H9 (cell line): Measurements from ENCODE around the gene WDR27. TPM values are rescaled to one million over a fixed set of nuclear protein-coding genes. Genes with fewer than 3 reads are reported as not detected.

Experiments
- DNase-seq: peaks from one replicate; pipeline ENCODE4 v3.0.0-alpha.2; 2017
- H2AFZ ChIP-seq: one replicate; pipeline ENCODE4 v1.6.1; 2013; ENCODE audit warnings: mild to moderate bottlenecking, low read length, control low read depth, moderate library complexity
- H2AK5ac ChIP-seq: 2 replicates; pipeline ENCODE4 v1.6.1; 2013; ENCODE audit warnings: low read length, control low read depth, mixed read lengths; ENCODE audit not compliant: insufficient read length
- H2BK120ac ChIP-seq: one replicate; pipeline ENCODE4 v1.6.1; 2013; ENCODE audit warnings: low read depth, mild to moderate bottlenecking, low read length, control low read depth, inconsistent platforms; ENCODE audit not compliant: poor library complexity, severe bottlenecking
- H2BK12ac ChIP-seq: 2 replicates; pipeline ENCODE4 v1.6.1; 2013; ENCODE audit warnings: low read length, control low read depth, mixed read lengths, low read depth; ENCODE audit not compliant: insufficient read length
- H2BK15ac ChIP-seq: 2 replicates; pipeline ENCODE4 v1.6.1; 2013; ENCODE audit warnings: low read depth, low read length, control low read depth
- H2BK20ac ChIP-seq: one replicate; pipeline ENCODE4 v1.6.1; 2013; ENCODE audit warnings: low read depth, mild to moderate bottlenecking, low read length, control low read depth, inconsistent platforms; ENCODE audit not compliant: poor library complexity, severe bottlenecking
- H2BK5ac ChIP-seq: 2 replicates; pipeline ENCODE4 v1.6.1; 2013; ENCODE audit warnings: low read length, control low read depth, mixed read lengths; ENCODE audit not compliant: insufficient read length
- H3K14ac ChIP-seq: 2 replicates; pipeline ENCODE4 v1.6.1; 2013; ENCODE audit warnings: low read length, control low read depth; ENCODE audit not compliant: insufficient read depth
- H3K18ac ChIP-seq: 2 replicates; pipeline ENCODE4 v1.6.1; 2013; ENCODE audit warnings: low read depth, mild to moderate bottlenecking, mixed read lengths, low read length, control low read depth; ENCODE audit not compliant: insufficient read length
- H3K23ac ChIP-seq: 2 replicates; pipeline ENCODE4 v1.6.1; 2013; ENCODE audit warnings: low read length, control low read depth, mixed read lengths, low read depth; ENCODE audit not compliant: insufficient read length
- H3K23me2 ChIP-seq: 2 replicates; pipeline ENCODE4 v1.6.1; 2013; ENCODE audit warnings: low read depth, mild to moderate bottlenecking, mixed read lengths, low read length, control low read depth; ENCODE audit not compliant: insufficient read length, poor library complexity, severe bottlenecking
- H3K27ac ChIP-seq: 2 replicates; pipeline ENCODE4 v1.5.1; 2013; ENCODE audit warnings: low read length, control low read depth, mixed read lengths, low read depth; ENCODE audit not compliant: insufficient read length
- H3K27me3 ChIP-seq: 2 replicates; pipeline ENCODE4 v1.6.1; 2013; ENCODE audit warnings: low read length, control low read depth, inconsistent platforms; ENCODE audit not compliant: insufficient read depth
- H3K4ac ChIP-seq: 2 replicates; pipeline ENCODE4 v1.6.1; 2013; ENCODE audit warnings: low read depth, mild to moderate bottlenecking, control low read depth, inconsistent platforms, low read length, moderate library complexity
- H3K4me1 ChIP-seq: 2 replicates; pipeline ENCODE4 v1.6.1; 2013; ENCODE audit warnings: low read length, control low read depth, inconsistent platforms; ENCODE audit not compliant: insufficient read depth
- H3K4me2 ChIP-seq: 2 replicates; pipeline ENCODE4 v1.6.1; 2013; ENCODE audit warnings: low read length, control low read depth, mixed read lengths; ENCODE audit not compliant: insufficient read length, insufficient read depth
- H3K56ac ChIP-seq: 2 replicates; pipeline ENCODE4 v1.6.1; 2013; ENCODE audit warnings: low read depth, mild to moderate bottlenecking, mixed read lengths, low read length, control low read depth; ENCODE audit not compliant: insufficient read length
- H3K79me1 ChIP-seq: 2 replicates; pipeline ENCODE4 v1.6.1; 2013; ENCODE audit warnings: low read depth, mild to moderate bottlenecking, moderate library complexity, low read length, control low read depth, inconsistent platforms; ENCODE audit not compliant: insufficient read depth, poor library complexity, severe bottlenecking
- H3K79me2 ChIP-seq: 2 replicates; pipeline ENCODE4 v1.6.1; 2013; ENCODE audit warnings: low read length, control low read depth, inconsistent platforms; ENCODE audit not compliant: insufficient read depth
- H3K9ac ChIP-seq: 2 replicates; pipeline ENCODE4 v1.6.1; 2013; ENCODE audit warnings: low read length, control low read depth, mixed read lengths; ENCODE audit not compliant: insufficient read length; ENCODE audit errors: extremely low read depth
- H3K9me3 ChIP-seq: one replicate; pipeline ENCODE4 v1.6.1; 2013; ENCODE audit warnings: low read depth, low read length, inconsistent platforms; ENCODE audit not compliant: control insufficient read depth
- H3T11ph ChIP-seq: one replicate; pipeline ENCODE4 v1.6.1; 2013; ENCODE audit warnings: mild to moderate bottlenecking, low read length, control low read depth, inconsistent platforms
- H4K20me1 ChIP-seq: one replicate; pipeline ENCODE4 v1.6.1; 2013; ENCODE audit not compliant: control insufficient read depth, insufficient read length, insufficient read depth
- H4K5ac ChIP-seq: 2 replicates; pipeline ENCODE4 v1.6.1; 2013; ENCODE audit warnings: low read depth, mild to moderate bottlenecking, mixed read lengths, low read length, control low read depth; ENCODE audit not compliant: insufficient read length
- H4K8ac ChIP-seq: replicated peaks from 2 replicates; pipeline ENCODE4 v1.6.1; 2013; ENCODE audit warnings: low read length, control low read depth, mixed read lengths, low read depth; ENCODE audit not compliant: insufficient read length
- H4K91ac ChIP-seq: 2 replicates; pipeline ENCODE4 v1.6.1; 2013; ENCODE audit warnings: low read depth, mild to moderate bottlenecking, moderate library complexity, mixed read lengths, low read length, control low read depth; ENCODE audit not compliant: insufficient read length
- H3K27ac Mint-ChIP-seq, 3 experiments: 2 replicates in 2 of 3; 3 replicates in 1 of 3; pipeline ENCODE4 v1.8.0; 2020 to 2021; ENCODE audit warnings: mixed read lengths in 3 of 3, mild to moderate bottlenecking in 1 of 3, moderate library complexity in 1 of 3
- H3K27me3 Mint-ChIP-seq: 2 replicates; pipeline ENCODE4 v1.8.0; 2021; ENCODE audit warnings: low read depth, mild to moderate bottlenecking, moderate library complexity, mixed read lengths
- H3K36me3 Mint-ChIP-seq, 3 experiments: 2 replicates in 2 of 3; 3 replicates in 1 of 3; pipeline ENCODE4 v1.8.0; 2020 to 2021; ENCODE audit warnings: low read depth in 3 of 3, mixed read lengths in 3 of 3; ENCODE audit not compliant: insufficient read depth in 1 of 3
- H3K4me1 Mint-ChIP-seq, 2 experiments: 2 replicates each; pipeline ENCODE4 v1.8.0; 2020; ENCODE audit warnings: mixed read lengths in 2 of 2
- H3K4me3 Mint-ChIP-seq, 2 experiments: 2 replicates in 1 of 2; 3 replicates in 1 of 2; pipeline ENCODE4 v1.8.0; 2020 to 2021; ENCODE audit warnings: mild to moderate bottlenecking in 2 of 2, mixed read lengths in 2 of 2, moderate library complexity in 1 of 2
- H3K9me3 Mint-ChIP-seq, 2 experiments: 2 replicates in 1 of 2; 3 replicates in 1 of 2; pipeline ENCODE4 v1.8.0; 2020; ENCODE audit warnings: mild to moderate bottlenecking in 2 of 2, mixed read lengths in 2 of 2, moderate library complexity in 1 of 2
- WGBS: extraction: QIAGEN DNeasy Blood & Tissue Kit; methylation state at CpG from one replicate; pipeline ENCODE4 v1.1.7; 2013; ENCODE audit warnings: missing lambda C conversion rate, low lambda C conversion rate, mixed read lengths; ENCODE audit not compliant: insufficient read length; ENCODE audit errors: extremely low coverage; 5-methylcytosine and 5-hydroxymethylcytosine counted together
- total RNA-seq: library from RNA; stranded (reverse); gene quantifications from 2 replicates; pipeline ENCODE4 v1.2.1, GENCODE V29; 2021
- TF ChIP-seq, protein P1 (sequence below): fragments of 200-600 bp; sonication (generic); conservative IDR thresholded peaks from 3 replicates; pipeline ENCODE4 v1.8.0; 2021; ENCODE audit warnings: antibody characterized with exemption, mild to moderate bottlenecking

The WDR27 gene
- total RNA-seq, 1 experiment from 2014 or later, result 48.7 TPM

DNA sequence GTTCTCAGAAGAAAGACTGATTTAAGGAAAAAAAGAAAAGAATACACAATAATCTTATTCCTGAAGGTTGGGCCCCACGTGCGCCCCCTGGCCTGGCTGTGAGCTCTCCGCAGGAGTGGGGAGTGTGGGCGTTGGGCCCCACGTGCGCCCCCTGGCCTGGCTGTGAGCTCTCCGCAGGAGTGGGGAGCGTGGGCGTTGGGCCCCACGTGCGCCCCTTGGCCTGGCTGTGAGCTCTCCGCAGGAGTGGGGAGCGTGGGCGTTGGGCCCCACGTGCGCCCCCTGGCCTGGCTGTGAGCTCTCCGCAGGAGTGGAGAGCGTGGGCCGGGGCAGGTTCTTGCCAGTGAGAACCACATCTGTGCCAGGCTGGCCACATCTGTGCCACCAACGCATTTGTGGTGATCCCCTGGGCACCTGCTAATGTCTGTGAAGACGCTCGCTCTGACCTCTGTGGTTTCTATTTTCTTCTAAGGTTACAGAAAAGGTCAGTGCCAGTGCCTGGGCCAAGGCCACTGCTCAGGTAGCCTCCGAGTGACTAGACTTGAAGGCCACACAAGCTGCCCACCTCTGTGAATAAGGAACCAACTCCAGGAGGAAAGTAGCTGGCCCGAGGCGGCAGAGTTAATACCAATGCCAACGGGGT lies 41.0 kb downstream of the WDR27 start:
- no peaks in the 10 kb centered on the region for H3K27me3 Mint-ChIP-seq
- no CpG with 5 or more reads among the region's 26 CpGs for WGBS

More for the DNA sequence above, 41.0 kb downstream of the WDR27 start:
- Histone ChIP-seq H3K56ac (no peak overlapping the region), H3T11ph (no peak overlapping the region), H2BK120ac (no peak overlapping the region), H3K9me3 (no peaks in the 10 kb centered on the region), H3K27me3 (no peaks in the 10 kb centered on the region), H3K4me1 (no peaks in the 10 kb centered on the region), H4K5ac (no peak overlapping the region), H2AK5ac (no peak overlapping the region), H3K27ac (no peak overlapping the region), H3K79me2 (no peaks in the 10 kb centered on the region), H3K23me2 (no peaks in the 10 kb centered on the region), H3K14ac (no peak overlapping the region; the same call in 1 of the 2 replicates), H3K9ac (no peak overlapping the region), H2BK12ac (no peak overlapping the region), H2BK20ac (no peak overlapping the region), H3K4me2 (no peak overlapping the region), H3K23ac (no peak overlapping the region), H4K91ac (no peak overlapping the region), H4K20me1 (no peaks in the 10 kb centered on the region), H3K18ac (no peak overlapping the region), H2BK15ac (no peak overlapping the region), H3K79me1 (no peaks in the 10 kb centered on the region), H4K8ac (no peak overlapping the region), H2AFZ (no peak overlapping the region), H3K4ac (no peak overlapping the region), H2BK5ac (no peak overlapping the region)
- peaks cover 0 to 5% of the 10 kb centered on the region in 2 experiments; a peak in 1 of 4 replicates for H3K4me1 Mint-ChIP-seq
- H3K27ac Mint-ChIP-seq, result no peak overlapping the region; a peak in 1 of 7 replicates
- DNase-seq, result no peak
- peaks cover 64 to 84% (median 71%) of the 10 kb centered on the region in 3 experiments for H3K36me3 Mint-ChIP-seq
- no peaks in the 10 kb centered on the region for H3K9me3 Mint-ChIP-seq
- TF ChIP-seq, protein P1, sequence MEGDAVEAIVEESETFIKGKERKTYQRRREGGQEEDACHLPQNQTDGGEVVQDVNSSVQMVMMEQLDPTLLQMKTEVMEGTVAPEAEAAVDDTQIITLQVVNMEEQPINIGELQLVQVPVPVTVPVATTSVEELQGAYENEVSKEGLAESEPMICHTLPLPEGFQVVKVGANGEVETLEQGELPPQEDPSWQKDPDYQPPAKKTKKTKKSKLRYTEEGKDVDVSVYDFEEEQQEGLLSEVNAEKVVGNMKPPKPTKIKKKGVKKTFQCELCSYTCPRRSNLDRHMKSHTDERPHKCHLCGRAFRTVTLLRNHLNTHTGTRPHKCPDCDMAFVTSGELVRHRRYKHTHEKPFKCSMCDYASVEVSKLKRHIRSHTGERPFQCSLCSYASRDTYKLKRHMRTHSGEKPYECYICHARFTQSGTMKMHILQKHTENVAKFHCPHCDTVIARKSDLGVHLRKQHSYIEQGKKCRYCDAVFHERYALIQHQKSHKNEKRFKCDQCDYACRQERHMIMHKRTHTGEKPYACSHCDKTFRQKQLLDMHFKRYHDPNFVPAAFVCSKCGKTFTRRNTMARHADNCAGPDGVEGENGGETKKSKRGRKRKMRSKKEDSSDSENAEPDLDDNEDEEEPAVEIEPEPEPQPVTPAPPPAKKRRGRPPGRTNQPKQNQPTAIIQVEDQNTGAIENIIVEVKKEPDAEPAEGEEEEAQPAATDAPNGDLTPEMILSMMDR, result 0 out of 3 replicates have a peak, but pooled peaks have one; percentile 14
- H3K4me3 Mint-ChIP-seq, result no peak overlapping the region
